AG20443 (cell line): ENCODE results near the gene DYRK1A.
A peak's percentile ranks its signal among the peaks of the same experiment; 100 is the strongest.

Experiments used
- DNase-seq: peaks from one replicate; pipeline ENCODE4 v3.0.0; 2012; ENCODE audit warnings: low spot score, mixed read lengths

DYRK1A gene

DNA sequence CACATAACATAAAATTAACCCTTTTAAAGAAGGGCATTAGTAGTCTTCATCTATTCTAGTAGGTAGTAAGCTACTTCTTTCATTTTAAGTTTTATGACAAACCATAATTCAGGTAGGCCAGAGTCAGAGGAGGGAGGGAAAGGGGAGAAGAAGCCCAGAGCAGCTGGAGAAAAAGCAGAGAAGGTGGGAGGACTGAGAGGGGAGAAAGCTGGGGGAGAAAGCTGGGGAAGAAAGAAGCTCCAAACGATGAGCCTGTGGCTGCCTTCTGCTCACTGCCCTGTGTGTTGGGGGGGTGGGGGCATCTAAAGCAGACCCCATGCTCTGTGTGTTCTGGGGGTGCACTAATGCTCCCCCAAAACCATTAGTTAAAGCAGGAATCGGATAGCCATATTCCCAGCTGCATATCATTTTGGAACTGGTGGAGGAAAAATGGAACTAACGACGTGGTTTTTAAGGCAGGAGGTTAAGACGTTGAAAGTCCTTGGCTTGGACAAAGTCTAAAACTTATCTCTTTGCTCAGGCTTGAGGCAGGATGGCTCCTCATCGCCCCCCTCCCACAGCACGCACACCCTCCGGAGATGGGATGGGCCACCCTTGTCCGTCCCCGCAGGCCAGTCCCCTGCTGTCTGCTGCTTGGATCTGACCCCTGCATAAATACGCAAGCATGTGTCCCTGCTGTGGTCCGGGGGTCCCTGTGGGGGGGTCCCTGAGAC, 184.2 kb downstream of the DYRK1A start:
- DNase-seq: no peak

DNA sequence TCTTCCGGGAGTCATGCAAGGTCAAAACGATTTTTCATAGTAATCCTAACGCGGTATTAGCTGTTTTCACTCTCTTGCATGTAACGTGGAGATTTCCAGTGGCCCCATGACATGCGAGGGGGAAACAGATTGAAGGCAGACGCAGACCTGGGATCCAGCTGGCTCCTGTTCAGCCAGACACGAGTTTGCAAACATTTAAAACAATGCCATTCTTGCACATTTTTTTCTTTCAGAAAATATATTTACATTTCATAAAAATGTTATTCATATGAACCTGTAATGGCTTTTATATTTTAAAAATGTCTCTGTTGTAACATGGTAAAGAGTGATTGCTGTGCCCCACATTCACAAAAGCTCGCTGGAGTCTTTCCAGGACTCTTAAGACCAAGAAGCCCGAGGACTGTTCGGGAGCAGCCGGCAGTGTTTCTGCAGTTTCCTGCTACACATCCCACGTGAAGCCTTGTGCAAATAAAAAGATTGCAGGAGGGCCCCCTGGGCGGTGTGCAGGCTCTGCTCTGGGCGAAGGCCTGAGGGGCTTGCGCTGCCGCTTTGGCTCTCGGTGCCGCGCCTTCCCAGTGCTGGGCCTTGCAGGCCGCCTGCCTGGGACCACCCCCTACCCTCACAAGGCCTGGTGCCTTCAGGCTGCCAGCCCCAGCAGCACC, 184.9 kb downstream of the DYRK1A start:
- DNase-seq: no peak

DNA sequence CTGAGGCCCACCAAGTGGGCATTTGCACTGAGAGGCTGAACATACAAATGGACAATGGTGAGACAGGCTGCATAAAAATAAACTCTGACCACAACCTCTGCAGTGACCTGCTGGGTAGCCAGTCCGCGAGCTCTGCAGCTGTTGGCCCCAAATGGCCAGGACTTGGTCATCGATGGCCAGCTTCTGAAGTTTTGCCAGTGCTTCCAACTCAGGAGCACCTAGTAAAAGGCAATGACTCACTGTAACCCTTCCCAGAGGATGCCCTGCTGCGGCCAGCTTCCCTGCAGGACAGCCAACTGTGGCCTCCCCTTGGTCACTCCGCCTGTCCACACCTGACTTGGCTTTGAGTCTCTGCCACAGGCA, 185.4 kb downstream of the DYRK1A start:
- no peak for DNase-seq

DNA sequence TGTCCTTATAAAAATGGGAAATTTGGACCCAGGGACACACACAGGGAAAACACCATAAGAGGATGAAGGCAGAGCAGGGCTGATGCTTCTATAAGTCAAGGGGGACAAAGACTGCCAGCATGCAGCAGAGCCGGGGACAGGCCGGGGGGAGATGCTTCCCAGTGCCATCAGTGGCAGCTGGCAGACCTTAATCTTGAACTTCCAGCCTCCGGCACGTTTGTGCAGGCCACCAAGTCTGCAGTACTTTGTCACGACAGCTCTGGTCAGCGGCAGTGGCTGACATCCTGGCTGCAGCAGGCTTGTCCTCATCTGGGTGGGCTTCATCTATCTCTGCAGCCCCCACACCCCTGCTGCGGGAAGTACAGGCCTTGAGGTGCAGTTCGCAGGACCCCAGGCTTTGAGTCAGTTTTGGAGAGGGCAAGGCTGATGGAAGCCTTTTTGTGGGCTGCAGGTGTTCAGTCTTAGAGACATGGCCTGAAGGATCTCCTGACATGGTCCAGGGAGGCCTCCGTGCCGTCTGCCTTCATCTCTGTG, 186.0 kb downstream of the DYRK1A start:
- no peak for DNase-seq

- no peak for DNase-seq
These were observed 186.5 kb downstream of the DYRK1A start for GRCh38 chr21:37553078-37553481.

GRCh38 chr21:37554661-37555379, 188.2 kb downstream of the DYRK1A start:
- no peak for DNase-seq

- DNase-seq: no peak
These were observed 189.2 kb downstream of the DYRK1A start for GRCh38 chr21:37555672-37556261.

DNA sequence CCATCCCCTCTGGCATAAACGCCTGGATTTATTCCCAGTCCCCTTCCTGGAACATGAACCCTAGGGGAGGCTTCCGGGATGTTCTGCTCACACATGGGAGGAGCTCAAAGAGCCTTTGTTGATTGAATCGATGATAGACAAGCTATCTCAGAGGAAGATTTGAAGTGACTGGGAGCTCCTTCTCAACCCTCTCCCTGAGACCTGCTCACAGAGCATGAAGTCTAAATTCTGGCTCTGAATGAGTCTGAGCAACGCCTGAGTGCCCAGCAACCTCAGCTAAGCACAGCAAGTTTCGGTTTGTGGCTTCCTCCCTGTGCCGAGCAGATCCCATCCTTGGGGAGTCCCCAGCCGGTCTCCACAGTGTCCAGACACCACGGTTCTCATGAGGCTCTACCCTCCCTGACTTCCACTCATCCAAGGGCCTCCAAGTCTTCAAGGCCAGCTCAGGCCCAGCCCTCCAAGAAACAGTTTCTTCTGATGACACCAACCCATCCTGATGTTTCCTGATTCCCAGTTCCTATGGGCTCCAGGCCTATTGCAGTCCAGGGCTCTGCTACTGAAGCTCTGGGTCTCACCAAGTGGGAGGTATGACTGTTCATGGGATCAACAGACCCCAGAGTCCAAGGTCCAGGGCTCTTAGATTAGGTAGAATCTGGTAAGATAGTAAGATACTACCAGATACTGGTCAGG, 190.8 kb downstream of the DYRK1A start:
- DNase-seq: no peak

- no peak for DNase-seq
These were observed 192.2 kb downstream of the DYRK1A start for GRCh38 chr21:37558676-37559211.

DNA sequence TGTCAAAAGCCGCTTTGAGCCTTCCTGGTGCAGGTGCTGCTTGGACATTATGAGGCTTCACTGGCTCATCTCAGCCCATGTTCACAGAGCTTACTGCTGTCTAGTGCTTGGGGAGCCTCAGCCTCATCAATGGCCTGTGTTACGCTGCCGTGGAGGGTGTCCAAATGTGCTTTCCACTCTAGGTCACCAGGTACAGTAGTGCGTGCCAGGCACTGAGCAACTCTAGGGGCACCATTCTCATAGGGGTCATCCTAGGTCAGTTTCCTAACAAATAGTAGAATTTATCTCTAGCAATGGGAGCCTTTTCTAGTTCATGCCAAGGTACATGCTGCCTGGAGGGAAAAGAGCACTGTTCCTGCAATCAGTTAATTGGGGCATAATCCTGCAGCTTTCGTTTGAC, 193.8 kb downstream of the DYRK1A start:
- DNase-seq: no peak

GRCh38 chr21:37561506-37561905, 194.9 kb downstream of the DYRK1A start:
- DNase-seq: no peak

GRCh38 chr21:37561941-37562919, 195.7 kb downstream of the DYRK1A start:
- DNase-seq: no peak

DNA sequence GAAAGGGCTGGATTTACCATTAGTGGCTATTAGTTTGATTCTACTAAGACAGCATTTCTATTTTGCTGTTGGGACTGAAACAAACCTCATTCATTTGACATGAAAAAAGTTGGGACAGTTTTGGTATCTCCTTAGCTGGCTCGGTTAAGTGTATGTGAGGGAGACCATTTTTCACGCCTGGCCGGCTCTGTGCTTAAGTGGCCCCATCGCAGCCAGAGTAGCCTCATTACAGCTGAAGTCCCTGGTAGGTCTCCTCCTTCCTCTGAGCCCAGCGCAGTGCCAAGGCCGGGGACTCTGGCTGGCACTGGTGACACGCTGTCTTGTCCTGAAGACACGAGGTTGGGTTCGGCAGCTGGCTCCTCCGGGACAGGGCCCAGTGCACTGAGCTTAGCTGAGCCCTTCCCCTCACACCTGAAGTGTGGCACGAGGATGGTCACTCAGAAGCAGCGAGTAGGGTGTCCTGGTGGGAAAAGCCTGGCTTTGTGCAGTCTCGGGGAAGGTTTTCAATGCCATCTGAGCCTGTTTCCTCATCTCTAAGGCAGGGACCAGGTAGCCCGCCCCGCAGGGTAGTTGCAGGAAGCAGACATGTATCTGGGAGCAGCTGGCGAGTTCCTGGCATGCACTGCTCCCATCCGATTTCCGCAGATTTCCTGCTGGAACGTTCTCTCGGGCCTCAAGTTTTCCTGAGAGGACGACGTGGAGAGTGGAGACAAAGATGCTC, 196.5 kb downstream of the DYRK1A start:
- DNase-seq: no peak

- peak; percentile 98 for DNase-seq
These were observed 197.2 kb downstream of the DYRK1A start for GRCh38 chr21:37563641-37564340.

DNA sequence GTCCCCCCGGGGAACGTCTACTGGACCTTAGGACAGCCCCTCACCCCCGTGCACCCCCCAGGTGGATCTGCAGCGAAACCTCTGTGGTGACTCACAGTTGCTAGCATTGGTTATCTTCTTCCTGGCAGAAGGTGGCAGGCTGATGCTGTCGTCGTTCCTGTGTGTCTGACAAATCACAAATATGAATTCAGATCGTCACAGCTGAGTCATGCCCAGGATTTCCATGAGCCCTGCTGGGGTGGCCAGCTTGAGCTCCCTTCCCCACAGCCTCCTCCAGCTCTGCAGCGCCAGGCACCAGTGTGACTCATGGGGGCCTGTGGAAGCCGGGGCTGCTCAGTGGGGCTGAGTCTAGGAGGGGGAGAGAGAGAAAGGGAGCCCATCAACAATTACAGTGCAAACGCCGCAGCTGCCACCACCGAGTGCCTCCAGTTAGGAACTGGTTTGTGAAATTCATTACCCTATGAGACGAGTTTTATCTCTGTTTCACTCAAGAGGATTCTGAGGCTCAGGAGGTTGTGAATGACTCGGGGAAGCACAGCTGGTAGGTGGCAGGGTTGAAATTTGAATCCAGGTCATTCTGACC, 197.9 kb downstream of the DYRK1A start:
- peak; percentile 93 for DNase-seq

DNA sequence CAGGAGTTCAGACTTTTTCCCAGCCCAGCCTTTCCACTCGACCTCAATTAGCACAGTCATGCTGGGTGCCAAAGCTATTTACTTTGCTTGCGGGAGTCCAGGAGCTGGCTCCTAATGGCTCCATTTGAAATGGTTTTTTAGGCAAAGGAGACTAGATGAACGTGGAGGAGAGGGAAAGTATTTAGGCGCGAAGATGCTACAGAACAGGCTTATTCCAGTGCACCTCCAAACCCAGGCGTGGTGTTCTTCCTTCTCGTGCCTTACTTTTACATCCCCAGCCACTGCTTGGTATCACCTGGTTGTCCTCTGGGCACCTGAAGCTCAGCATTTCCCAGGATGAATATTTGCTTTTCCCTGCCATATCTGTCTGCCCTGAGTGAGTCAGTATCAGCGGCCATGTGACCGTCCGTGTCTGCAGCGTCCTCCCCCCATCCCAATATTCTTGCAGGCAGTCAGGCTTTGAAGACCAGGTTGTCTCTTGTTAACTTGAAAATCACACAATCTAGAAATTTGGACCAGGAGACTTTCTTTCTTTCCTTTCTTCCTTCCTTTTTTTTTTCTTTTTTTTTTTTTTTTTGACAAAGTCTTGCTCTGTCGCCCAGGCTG, 198.5 kb downstream of the DYRK1A start:
- DNase-seq: no peak

- no peak for DNase-seq
These were observed 199.1 kb downstream of the DYRK1A start for GRCh38 chr21:37565530-37566223.
